K562 (cell line): ENCODE data around the gene KRI1. TPM values are rescaled to one million over a fixed set of nuclear protein-coding genes. Genes with fewer than 3 reads are reported as not detected.

Experiments
- ATAC-seq: fragments of 200-7000 bp; cut with Tn5 transposase; 3 replicates; pipeline ENCODE4 v1.9.1; 2020; ENCODE audit warnings: moderate library complexity
- BruUV-seq: library from RNA; stranded (reverse); fragments of 400-500 nt; replicated peaks from 2 replicates; lab custom pipeline; 2021; lab: Mats Ljungman, UMichigan
- CTCF ChIA-PET: fragments of 300-600 bp; formaldehyde crosslinking; extraction: SDS; loops from one replicate; lab custom pipeline; 2021; ENCODE audit warnings: low intra/inter-chr PET ratio; lab: Yijun Ruan, JAX
- POLR2A ChIA-PET: fragments of 300-600, 350-650 bp; sonication (Branson Sonifier 250); formaldehyde crosslinking; extraction: SDS; loops from one replicate; lab custom pipeline; 2021; ENCODE audit warnings: antibody characterized with exemption, inconsistent platforms; lab: Yijun Ruan, JAX
- DNase-seq, 4 experiments: peaks; one replicate each; pipeline versions ENCODE4 v3.0.0 to v3.0.0-alpha.2; 2011 to 2018; ENCODE audit warnings: low spot score in 3 of 4, mixed read lengths in 3 of 4; ENCODE audit errors: extremely low read depth in 1 of 4
- FAIRE-seq: peaks from 2 replicates; lab custom pipeline; 2011; peaks lifted over from hg19 to GRCh38; lab: Jason Lieb, UNC
- H2AFZ ChIP-seq: 2 replicates; pipeline ENCODE4 v1.6.0; 2011; ENCODE audit warnings: low read depth, low read length, control low read depth, inconsistent platforms
- H3K27ac ChIP-seq: fragments of 200-600 bp; 3 replicates; pipeline ENCODE4 v1.8.0; 2011; ENCODE audit warnings: low read depth, mild to moderate bottlenecking, control low read depth, inconsistent platforms, low read length, moderate library complexity, mixed read lengths; ENCODE audit errors: extremely low read depth
- H3K27me3 ChIP-seq, 2 experiments: fragments of 300-600 bp in 1 of 2; 2 replicates in 1 of 2; 3 replicates in 1 of 2; pipeline versions ENCODE4 v1.6.0 to v1.8.0; 2011; ENCODE audit warnings: inconsistent platforms in 2 of 2, low read length in 2 of 2, mild to moderate bottlenecking in 1 of 2, mixed read lengths in 1 of 2, moderate library complexity in 1 of 2; ENCODE audit not compliant: control insufficient read depth in 2 of 2, insufficient read depth in 2 of 2
- H3K36me3 ChIP-seq: fragments of 300-600 bp; 3 replicates; pipeline ENCODE4 v1.8.0; 2011; ENCODE audit warnings: mild to moderate bottlenecking, low read length, inconsistent platforms; ENCODE audit not compliant: control insufficient read depth, insufficient read depth
- H3K4me1 ChIP-seq, 2 experiments: fragments of 200-600 bp in 1 of 2; replicated peaks in 1 of 2; 2 replicates in 1 of 2; 3 replicates in 1 of 2; pipeline versions ENCODE4 v1.5.1 to v1.8.0; 2011; ENCODE audit warnings: inconsistent platforms in 2 of 2, low read length in 2 of 2, mild to moderate bottlenecking in 1 of 2, mixed read lengths in 1 of 2, moderate library complexity in 1 of 2; ENCODE audit not compliant: control insufficient read depth in 2 of 2, insufficient read depth in 2 of 2
- H3K4me2 ChIP-seq: 2 replicates; pipeline ENCODE4 v1.6.1; 2011; ENCODE audit warnings: low read length, control low read depth, inconsistent platforms, mixed read lengths; ENCODE audit not compliant: insufficient read depth
- H3K4me3 ChIP-seq: fragments of 200-600 bp; sonication (generic), shearing (Covaris generic); 2 replicates; pipeline ENCODE4 v1.5.1; 2016; ENCODE audit warnings: control low read depth, inconsistent platforms
- H3K79me2 ChIP-seq: fragments of 200-600 bp; 3 replicates; pipeline ENCODE4 v1.8.0; 2011; ENCODE audit warnings: low read length, inconsistent platforms; ENCODE audit not compliant: control insufficient read depth, insufficient read depth
- H3K9ac ChIP-seq, 2 experiments: 2 replicates each; pipeline versions ENCODE4 v1.6.0 to v1.6.1; 2011; ENCODE audit warnings: low read depth in 2 of 2, low read length in 2 of 2, control low read depth in 1 of 2, inconsistent platforms in 1 of 2, mild to moderate bottlenecking in 1 of 2, mixed read lengths in 1 of 2; ENCODE audit not compliant: insufficient read depth in 1 of 2
- H3K9me1 ChIP-seq: one replicate; pipeline ENCODE4 v1.6.0; 2011; ENCODE audit warnings: inconsistent platforms, mild to moderate bottlenecking, low read length, moderate library complexity; ENCODE audit not compliant: control insufficient read depth, insufficient read depth
- H3K9me3 ChIP-seq: replicated peaks from 2 replicates; pipeline ENCODE4 v1.5.1; 2011; ENCODE audit warnings: low read depth, low read length, inconsistent platforms; ENCODE audit not compliant: control insufficient read depth, insufficient read depth
- H4K20me1 ChIP-seq: replicated peaks from 2 replicates; pipeline ENCODE4 v1.6.1; 2011; ENCODE audit warnings: low read length, inconsistent platforms, mixed read lengths; ENCODE audit not compliant: control insufficient read depth, insufficient read depth
- BMI1 ChIP-seq: fragments of 150-350 bp; IDR thresholded peaks from 2 replicates; pipeline ENCODE4 v1.6.1; 2014; ENCODE audit warnings: low read length
- C11orf30 ChIP-seq: fragments of 450-650 bp; IDR thresholded peaks from 2 replicates; pipeline ENCODE4 v1.6.1; 2016; ENCODE audit warnings: low read depth, mild to moderate bottlenecking
- COPS2 ChIP-seq: fragments of 450-650 bp; conservative IDR thresholded peaks from 2 replicates; pipeline ENCODE4 v1.6.1; 2016; ENCODE audit warnings: mild to moderate bottlenecking, moderate library complexity
- POLR2A ChIP-seq: fragments of 450-650 bp; conservative IDR thresholded peaks from 2 replicates; pipeline ENCODE4 v1.6.1; 2016
- RBM25 ChIP-seq: fragments of 200-400 bp; formaldehyde crosslinking; IDR thresholded peaks from 2 replicates; pipeline ENCODE4 v1.6.1; 2018; ENCODE audit warnings: low read length, low read depth, moderate library complexity; ENCODE audit not compliant: severe bottlenecking
- SUPT5H ChIP-seq: fragments of 450-650 bp; IDR thresholded peaks from 2 replicates; pipeline ENCODE4 v1.6.1; 2016
- ZC3H11A ChIP-seq: IDR thresholded peaks from 2 replicates; pipeline ENCODE4 v1.6.1; 2012; ENCODE audit warnings: low read depth, low read length, improper control_type of control experiment
- ZNF239 ChIP-seq: fragments of 250-450 bp; sonication (Bioruptor Pico); IDR thresholded peaks from 2 replicates; pipeline ENCODE4 v1.4.0; 2020; ENCODE audit warnings: mild to moderate bottlenecking
- WGBS: fragments of 100-300 bp; shearing (Covaris generic); methylation state at CpG from one replicate; pipeline ENCODE4 v1.1.6; 2016; ENCODE audit warnings: low coverage, mixed read lengths; ENCODE audit not compliant: insufficient coverage; ENCODE audit errors: missing lambda C conversion rate; 5-methylcytosine and 5-hydroxymethylcytosine counted together
- in situ Hi-C: fragments of 300-500 bp; cut with MboI; formaldehyde crosslinking; loops from 4 replicates; pipeline ENCODE4 v1.15.0; 2018; ENCODE audit warnings: inconsistent platforms, mixed read lengths
- intact Hi-C: fragments of 100-400 bp; cut with micrococcal nuclease; formaldehyde crosslinking; loops from 2 replicates; pipeline ENCODE4 v1.14.2; 2022
- polyA plus RNA-seq, 8 experiments: library from polyadenylated mRNA; depleted of rRNA in 4 of 8; stranded (reverse) in 5 of 8; unstranded in 3 of 8; fragments of >200 nt; fragmentation: Nextera tagmentation in 2 of 8; fragmentation: Illumina TruSeq in 1 of 8; extraction: Ambion mirVana in 2 of 8; extraction: Trizol in 1 of 8; gene quantifications; 2 replicates each; pipeline versions ENCODE4 v1.2.1 to v1.2.3, GENCODE V29; 2011 to 2014; ENCODE audit warnings: inconsistent platforms in 1 of 8, missing spikeins in 1 of 8
- total RNA-seq, 7 experiments: library from RNA; depleted of rRNA in 6 of 7; stranded (reverse); fragments of >200 nt in 6 of 7; fragmentation: Illumina TruSeq in 2 of 7; extraction: Trizol in 2 of 7; gene quantifications; 2 replicates each; pipeline versions ENCODE4 v1.2.1 to v1.2.3, GENCODE V29; 2011 to 2021; ENCODE audit warnings: low replicate concordance in 1 of 7
- TF ChIP-seq, protein P1 (sequence below): fragments of 200-400 bp; formaldehyde crosslinking; IDR thresholded peaks from 2 replicates; pipeline ENCODE4 v1.6.1; 2017; ENCODE audit warnings: mild to moderate bottlenecking, low read depth, low read length, moderate library complexity
- TF ChIP-seq, protein P2 (sequence below): fragments of 450-650 bp; IDR thresholded peaks from 2 replicates; pipeline ENCODE4 v1.6.1; 2017; ENCODE audit warnings: antibody characterized with exemption
- TF ChIP-seq, protein P3 (sequence below): sonication (generic); formaldehyde crosslinking; IDR thresholded peaks from 2 replicates; pipeline ENCODE4 v1.9.0; 2022; ENCODE audit warnings: mild to moderate bottlenecking, missing genetic modification reagents
- TF ChIP-seq, protein P4 (sequence below): fragments of 450-650 bp; IDR thresholded peaks from 2 replicates; pipeline ENCODE4 v1.6.1; 2016
- TF ChIP-seq, protein P5 (sequence below): sonication (generic); formaldehyde crosslinking; IDR thresholded peaks from 2 replicates; pipeline ENCODE4 v1.8.1; 2023; ENCODE audit warnings: mild to moderate bottlenecking, missing genetic modification reagents
- TF ChIP-seq, protein P6 (sequence below): sonication (generic); formaldehyde crosslinking; IDR thresholded peaks from 2 replicates; pipeline ENCODE4 v1.5.0; 2020; ENCODE audit warnings: missing genetic modification reagents

Gene KRI1
- total and polyA plus RNA-seq, 9 of the 15 experiments (the other 6 are each of a cell fraction or from before 2014, with no cell fraction given) = 1.1 to 50.7 (median 24.7) TPM

- intact Hi-C loops = no loop called here
- Histone ChIP-seq H3K27me3 (no peaks in the 10 kb centered on the region), H3K79me2 (peaks cover 7% of the 10 kb centered on the region), H3K9me1 (no peaks in the 10 kb centered on the region), H3K27ac (no peak overlapping the region), H3K9ac (no peak overlapping the region), H2AFZ (no peak overlapping the region), H3K4me2 (no peak overlapping the region), H3K4me3 (no peak overlapping the region), H3K36me3 (peaks cover 90% of the 10 kb centered on the region), H3K4me1 (peaks cover 0 to 23% of the 10 kb centered on the region in 2 experiments; a peak in 2 of 5 replicates), H3K9me3 (peaks cover 3% of the 10 kb centered on the region), H4K20me1 (peaks cover 11% of the 10 kb centered on the region)
- peak; percentile 90 for FAIRE-seq
- POLR2A ChIA-PET = interaction anchor here (0.5 to 2.0 kb wide), 9 partner anchors 8 to 136 kb away, joined by 3 to 10 read pairs (median 6); partner anchors contain the start of gene KRI1
- CTCF ChIA-PET = no interaction called here
- WGBS = 70% methylated on average over 12 of the region's 12 CpGs
- in situ Hi-C loops = no loop called here
- peak; percentile 60 to 88 (median 72) for DNase-seq
- ATAC-seq = peak; percentile 89
- BruUV-seq = no TSS peak
- TF ChIP-seq POLR2A (peak; percentile 67), C11orf30 (no peak), RBM25 (peak; percentile 72), ZNF239 (CRISPR knock-in tag) (no peak), BMI1 (no peak), SUPT5H (peak; percentile 47; the same call in 1 of the 2 replicates), COPS2 (no peak), ZC3H11A (no peak)
- TF ChIP-seq, protein P1, sequence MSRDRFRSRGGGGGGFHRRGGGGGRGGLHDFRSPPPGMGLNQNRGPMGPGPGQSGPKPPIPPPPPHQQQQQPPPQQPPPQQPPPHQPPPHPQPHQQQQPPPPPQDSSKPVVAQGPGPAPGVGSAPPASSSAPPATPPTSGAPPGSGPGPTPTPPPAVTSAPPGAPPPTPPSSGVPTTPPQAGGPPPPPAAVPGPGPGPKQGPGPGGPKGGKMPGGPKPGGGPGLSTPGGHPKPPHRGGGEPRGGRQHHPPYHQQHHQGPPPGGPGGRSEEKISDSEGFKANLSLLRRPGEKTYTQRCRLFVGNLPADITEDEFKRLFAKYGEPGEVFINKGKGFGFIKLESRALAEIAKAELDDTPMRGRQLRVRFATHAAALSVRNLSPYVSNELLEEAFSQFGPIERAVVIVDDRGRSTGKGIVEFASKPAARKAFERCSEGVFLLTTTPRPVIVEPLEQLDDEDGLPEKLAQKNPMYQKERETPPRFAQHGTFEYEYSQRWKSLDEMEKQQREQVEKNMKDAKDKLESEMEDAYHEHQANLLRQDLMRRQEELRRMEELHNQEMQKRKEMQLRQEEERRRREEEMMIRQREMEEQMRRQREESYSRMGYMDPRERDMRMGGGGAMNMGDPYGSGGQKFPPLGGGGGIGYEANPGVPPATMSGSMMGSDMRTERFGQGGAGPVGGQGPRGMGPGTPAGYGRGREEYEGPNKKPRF = no peak
- TF ChIP-seq, protein P2, sequence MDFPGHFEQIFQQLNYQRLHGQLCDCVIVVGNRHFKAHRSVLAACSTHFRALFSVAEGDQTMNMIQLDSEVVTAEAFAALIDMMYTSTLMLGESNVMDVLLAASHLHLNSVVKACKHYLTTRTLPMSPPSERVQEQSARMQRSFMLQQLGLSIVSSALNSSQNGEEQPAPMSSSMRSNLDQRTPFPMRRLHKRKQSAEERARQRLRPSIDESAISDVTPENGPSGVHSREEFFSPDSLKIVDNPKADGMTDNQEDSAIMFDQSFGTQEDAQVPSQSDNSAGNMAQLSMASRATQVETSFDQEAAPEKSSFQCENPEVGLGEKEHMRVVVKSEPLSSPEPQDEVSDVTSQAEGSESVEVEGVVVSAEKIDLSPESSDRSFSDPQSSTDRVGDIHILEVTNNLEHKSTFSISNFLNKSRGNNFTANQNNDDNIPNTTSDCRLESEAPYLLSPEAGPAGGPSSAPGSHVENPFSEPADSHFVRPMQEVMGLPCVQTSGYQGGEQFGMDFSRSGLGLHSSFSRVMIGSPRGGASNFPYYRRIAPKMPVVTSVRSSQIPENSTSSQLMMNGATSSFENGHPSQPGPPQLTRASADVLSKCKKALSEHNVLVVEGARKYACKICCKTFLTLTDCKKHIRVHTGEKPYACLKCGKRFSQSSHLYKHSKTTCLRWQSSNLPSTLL = no peak
- TF ChIP-seq, protein P3, sequence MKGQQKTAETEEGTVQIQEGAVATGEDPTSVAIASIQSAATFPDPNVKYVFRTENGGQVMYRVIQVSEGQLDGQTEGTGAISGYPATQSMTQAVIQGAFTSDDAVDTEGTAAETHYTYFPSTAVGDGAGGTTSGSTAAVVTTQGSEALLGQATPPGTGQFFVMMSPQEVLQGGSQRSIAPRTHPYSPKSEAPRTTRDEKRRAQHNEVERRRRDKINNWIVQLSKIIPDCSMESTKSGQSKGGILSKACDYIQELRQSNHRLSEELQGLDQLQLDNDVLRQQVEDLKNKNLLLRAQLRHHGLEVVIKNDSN (CRISPR knock-in tag) = peak; percentile 96
- TF ChIP-seq, protein P4, sequence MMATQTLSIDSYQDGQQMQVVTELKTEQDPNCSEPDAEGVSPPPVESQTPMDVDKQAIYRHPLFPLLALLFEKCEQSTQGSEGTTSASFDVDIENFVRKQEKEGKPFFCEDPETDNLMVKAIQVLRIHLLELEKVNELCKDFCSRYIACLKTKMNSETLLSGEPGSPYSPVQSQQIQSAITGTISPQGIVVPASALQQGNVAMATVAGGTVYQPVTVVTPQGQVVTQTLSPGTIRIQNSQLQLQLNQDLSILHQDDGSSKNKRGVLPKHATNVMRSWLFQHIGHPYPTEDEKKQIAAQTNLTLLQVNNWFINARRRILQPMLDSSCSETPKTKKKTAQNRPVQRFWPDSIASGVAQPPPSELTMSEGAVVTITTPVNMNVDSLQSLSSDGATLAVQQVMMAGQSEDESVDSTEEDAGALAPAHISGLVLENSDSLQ = peak; percentile 83
- TF ChIP-seq, protein P5, sequence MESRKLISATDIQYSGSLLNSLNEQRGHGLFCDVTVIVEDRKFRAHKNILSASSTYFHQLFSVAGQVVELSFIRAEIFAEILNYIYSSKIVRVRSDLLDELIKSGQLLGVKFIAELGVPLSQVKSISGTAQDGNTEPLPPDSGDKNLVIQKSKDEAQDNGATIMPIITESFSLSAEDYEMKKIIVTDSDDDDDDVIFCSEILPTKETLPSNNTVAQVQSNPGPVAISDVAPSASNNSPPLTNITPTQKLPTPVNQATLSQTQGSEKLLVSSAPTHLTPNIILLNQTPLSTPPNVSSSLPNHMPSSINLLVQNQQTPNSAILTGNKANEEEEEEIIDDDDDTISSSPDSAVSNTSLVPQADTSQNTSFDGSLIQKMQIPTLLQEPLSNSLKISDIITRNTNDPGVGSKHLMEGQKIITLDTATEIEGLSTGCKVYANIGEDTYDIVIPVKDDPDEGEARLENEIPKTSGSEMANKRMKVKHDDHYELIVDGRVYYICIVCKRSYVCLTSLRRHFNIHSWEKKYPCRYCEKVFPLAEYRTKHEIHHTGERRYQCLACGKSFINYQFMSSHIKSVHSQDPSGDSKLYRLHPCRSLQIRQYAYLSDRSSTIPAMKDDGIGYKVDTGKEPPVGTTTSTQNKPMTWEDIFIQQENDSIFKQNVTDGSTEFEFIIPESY (CRISPR knock-in tag) = peak; percentile 81
- TF ChIP-seq, protein P6, sequence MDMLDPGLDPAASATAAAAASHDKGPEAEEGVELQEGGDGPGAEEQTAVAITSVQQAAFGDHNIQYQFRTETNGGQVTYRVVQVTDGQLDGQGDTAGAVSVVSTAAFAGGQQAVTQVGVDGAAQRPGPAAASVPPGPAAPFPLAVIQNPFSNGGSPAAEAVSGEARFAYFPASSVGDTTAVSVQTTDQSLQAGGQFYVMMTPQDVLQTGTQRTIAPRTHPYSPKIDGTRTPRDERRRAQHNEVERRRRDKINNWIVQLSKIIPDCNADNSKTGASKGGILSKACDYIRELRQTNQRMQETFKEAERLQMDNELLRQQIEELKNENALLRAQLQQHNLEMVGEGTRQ (CRISPR knock-in tag) = peak; percentile 92
Measured at GRCh38 chr19:10552510-10553053, 13.2 kb downstream of the KRI1 start.
